K562 (cell line): Measurements from ENCODE around the gene HES5. TPM values are rescaled to one million over a fixed set of nuclear protein-coding genes. Genes with fewer than 3 reads are reported as not detected.

Experiments
- ATF1 ChIP-seq, 2 experiments: fragments of 450-650 bp in 1 of 2; IDR thresholded peaks; 2 replicates each; pipeline ENCODE4 v1.6.1; 2016; ENCODE audit warnings: missing compliant biosample characterization in 1 of 2, missing genetic modification characterization in 1 of 2
- CHCHD3 ChIP-seq: fragments of 250-450 bp; sonication (Bioruptor Pico); IDR thresholded peaks from 2 replicates; pipeline ENCODE4 v2.1.2; 2022; ENCODE audit warnings: mild to moderate bottlenecking
- CHD4 ChIP-seq: fragments of 200-600 bp; sonication (generic); IDR thresholded peaks from 3 replicates; pipeline ENCODE4 v1.6.1; 2012; ENCODE audit warnings: low read depth, mild to moderate bottlenecking, mixed read lengths, low read length, inconsistent platforms; ENCODE audit not compliant: insufficient read depth, insufficient replicate concordance, poor library complexity, severe bottlenecking
- CXXC5 ChIP-seq: fragments of 250-450 bp; sonication (Bioruptor Pico); IDR thresholded peaks from 2 replicates; pipeline ENCODE4 v1.8.0; 2022; ENCODE audit warnings: inconsistent platforms, mild to moderate bottlenecking, moderate library complexity
- GTF2E2 ChIP-seq: fragments of 200-800 bp; sonication (Bioruptor generic); IDR thresholded peaks from 2 replicates; pipeline ENCODE4 v1.6.1; 2016; ENCODE audit warnings: missing genetic modification characterization, missing compliant biosample characterization
- HSF4 ChIP-seq: fragments of 250-450 bp; sonication (Bioruptor Pico); IDR thresholded peaks from 2 replicates; pipeline ENCODE4 v2.1.2; 2022; ENCODE audit warnings: mild to moderate bottlenecking, moderate library complexity, borderline replicate concordance
- KDM5B ChIP-seq: fragments of 200-600 bp; sonication (generic); IDR thresholded peaks from 2 replicates; pipeline ENCODE4 v1.6.1; 2012; ENCODE audit warnings: low read depth, mild to moderate bottlenecking, moderate library complexity, low read length, control low read depth, inconsistent platforms; ENCODE audit not compliant: insufficient replicate concordance
- NBN ChIP-seq: fragments of 450-650 bp; IDR thresholded peaks from 2 replicates; pipeline ENCODE4 v1.6.1; 2016; ENCODE audit warnings: low read depth, mild to moderate bottlenecking
- NR2F6 ChIP-seq: fragments of 450-650 bp; formaldehyde crosslinking; IDR thresholded peaks from 2 replicates; pipeline ENCODE4 v1.4.0; 2020; ENCODE audit warnings: mild to moderate bottlenecking
- PHF20 ChIP-seq: fragments of 450-650 bp; IDR thresholded peaks from 2 replicates; pipeline ENCODE4 v1.6.1; 2018; ENCODE audit not compliant: partially characterized antibody
- PHF8 ChIP-seq: fragments of 200-600 bp; sonication (generic); IDR thresholded peaks from 2 replicates; pipeline ENCODE4 v1.6.1; 2012; ENCODE audit warnings: mixed run types, mild to moderate bottlenecking, inconsistent platforms, low read length, moderate library complexity, borderline replicate concordance
- SLC30A9 ChIP-seq: fragments of 250-450 bp; sonication (Bioruptor Pico); IDR thresholded peaks from 2 replicates; pipeline ENCODE4 v1.8.0; 2022; ENCODE audit warnings: mild to moderate bottlenecking, moderate library complexity
- TCF3 ChIP-seq: sonication (generic); formaldehyde crosslinking; IDR thresholded peaks from 2 replicates; pipeline ENCODE4 v1.4.0; 2020; ENCODE audit warnings: mild to moderate bottlenecking, missing genetic modification reagents
- ZBTB11 ChIP-seq, 3 experiments: fragments of 200-800 bp in 1 of 3; fragments of 250-450 bp in 1 of 3; fragments of 450-650 bp in 1 of 3; sonication (Bioruptor Pico) in 1 of 3; sonication (Bioruptor generic) in 1 of 3; formaldehyde crosslinking in 1 of 3; IDR thresholded peaks; 2 replicates each; pipeline versions ENCODE4 v1.6.1 to v1.8.0; 2016 to 2022; ENCODE audit warnings: mild to moderate bottlenecking in 2 of 3, missing genetic modification characterization in 2 of 3, missing compliant biosample characterization in 1 of 3, moderate library complexity in 1 of 3
- ZBTB33 ChIP-seq: sonication (generic); formaldehyde crosslinking; IDR thresholded peaks from 2 replicates; pipeline ENCODE4 v1.8.1; 2023; ENCODE audit warnings: mild to moderate bottlenecking, missing genetic modification reagents
- ZNF431 ChIP-seq: sonication (generic); formaldehyde crosslinking; IDR thresholded peaks from 2 replicates; pipeline ENCODE4 v1.8.0; 2022; ENCODE audit warnings: mild to moderate bottlenecking, missing genetic modification reagents
- ZNF444 ChIP-seq: fragments of 250-450 bp; sonication (Bioruptor Pico); IDR thresholded peaks from 2 replicates; pipeline ENCODE4 v1.4.0; 2020; ENCODE audit warnings: mild to moderate bottlenecking, moderate library complexity
- ZNF785 ChIP-seq: fragments of 250-450 bp; sonication (Bioruptor Pico); IDR thresholded peaks from 2 replicates; pipeline ENCODE4 v1.4.0; 2020; ENCODE audit warnings: mild to moderate bottlenecking
- polyA plus RNA-seq, 8 experiments: library from polyadenylated mRNA; depleted of rRNA in 4 of 8; stranded (reverse) in 5 of 8; unstranded in 3 of 8; fragments of >200 nt; fragmentation: Nextera tagmentation in 2 of 8; fragmentation: Illumina TruSeq in 1 of 8; extraction: Ambion mirVana in 2 of 8; extraction: Trizol in 1 of 8; gene quantifications; 2 replicates each; pipeline versions ENCODE4 v1.2.1 to v1.2.3, GENCODE V29; 2011 to 2014; ENCODE audit warnings: inconsistent platforms in 1 of 8, missing spikeins in 1 of 8
- total RNA-seq, 7 experiments: library from RNA; depleted of rRNA in 6 of 7; stranded (reverse); fragments of >200 nt in 6 of 7; fragmentation: Illumina TruSeq in 2 of 7; extraction: Trizol in 2 of 7; gene quantifications; 2 replicates each; pipeline versions ENCODE4 v1.2.1 to v1.2.3, GENCODE V29; 2011 to 2021; ENCODE audit warnings: low replicate concordance in 1 of 7

Gene HES5
- total and polyA plus RNA-seq, 9 of the 15 experiments (the other 6 are each of a cell fraction or from before 2014, with no cell fraction given): not detected

GRCh38 chr1:2546515-2547209 lies 16.6 kb upstream of the HES5 start (continued):
- TF ChIP-seq CHD4: peak; percentile 93
- TF ChIP-seq ZNF444: no peak
- TF ChIP-seq NR2F6 (CRISPR knock-in tag): no peak
- peak; percentile 34; the same call in 1 of the 2 replicates for TF ChIP-seq PHF8
- no peak for TF ChIP-seq ATF1 (CRISPR knock-in tag; IDR thresholded peaks at IDR 0.05)
- peak; percentile 42 for TF ChIP-seq ATF1 (tag; IDR thresholded peaks at IDR 0.05)
- peak; percentile 37; the same call in 1 of the 2 replicates for TF ChIP-seq NBN
- no peak for TF ChIP-seq ZNF785 (CRISPR knock-in tag)
- no peak for TF ChIP-seq ZNF431 (CRISPR knock-in tag)
- TF ChIP-seq GTF2E2 (tag): 0 out of 2 replicates have a peak, but pooled peaks have one; percentile 30
- TF ChIP-seq PHF20: peak; percentile 59
- no peak for TF ChIP-seq TCF3 (CRISPR knock-in tag)
- no peak for TF ChIP-seq SLC30A9
- TF ChIP-seq ZBTB33: 0 out of 2 replicates have a peak, but pooled peaks have one; percentile 32
- TF ChIP-seq CHCHD3: no peak
- peak; percentile 44 for TF ChIP-seq KDM5B
- TF ChIP-seq ZBTB11 (CRISPR knock-in tag; IDR thresholded peaks at IDR 0.05): 0 out of 6 replicates have a peak, but pooled peaks of 1 of the 3 experiments have one; percentile 33
- TF ChIP-seq CXXC5 (CRISPR knock-in tag): 0 out of 2 replicates have a peak, but pooled peaks have one; percentile 48
- no peak for TF ChIP-seq HSF4 (CRISPR knock-in tag)
